Adrenal gland (tissue), 12 donors: ENCODE results near the gene UBE2G2. TPM values are rescaled to one million over a fixed set of nuclear protein-coding genes. Genes with fewer than 3 reads are reported as not detected.

Experiments used
- DNase-seq, 7 donors: peaks; one replicate each; pipeline ENCODE4 v3.0.0-alpha.2; 2019 to 2020
- H3K27ac ChIP-seq, 5 donors: fragments of 200-600 bp; sonication (generic) in 4 of 5; 1 replicate in 3 of 5; 2 replicates in 2 of 5; pipeline versions ENCODE4 v1.5.1 to v1.8.0; 2016 to 2020; ENCODE audit warnings: mild to moderate bottlenecking in 1 of 5
- H3K27me3 ChIP-seq: fragments of 200-600 bp; 2 replicates; pipeline ENCODE4 v1.8.0; 2021
- H3K36me3 ChIP-seq, 2 donors: fragments of 200-600 bp; replicated peaks in 1 of 2; 1 replicate in 1 of 2; 2 replicates in 1 of 2; pipeline versions ENCODE4 v1.5.1 to v1.8.0; 2018 to 2022
- H3K4me1 ChIP-seq, 2 donors: fragments of 200-600 bp; replicated peaks in 1 of 2; 1 replicate in 1 of 2; 2 replicates in 1 of 2; pipeline versions ENCODE4 v1.5.1 to v1.8.0; 2018 to 2021
- H3K4me3 ChIP-seq, 4 donors: fragments of 200-600 bp; sonication (generic) in 3 of 4; one replicate each; pipeline ENCODE4 v1.5.1; 2016 to 2018
- H3K9me3 ChIP-seq, 3 donors: fragments of 200-600 bp; sonication (generic) in 1 of 3; replicated peaks in 1 of 3; 1 replicate in 2 of 3; 2 replicates in 1 of 3; pipeline versions ENCODE4 v1.5.1 to v1.8.0; 2016 to 2021
- CTCF ChIP-seq, 6 experiments: fragments of 450-650 bp in 4 of 6; fragments of 200-600 bp in 2 of 6; sonication (generic) in 1 of 6; IDR thresholded peaks; 1 replicate in 5 of 6; 2 replicates in 1 of 6; pipeline versions ENCODE4 v1.5.1 to v1.8.0; 2016 to 2021; ENCODE audit warnings: antibody characterized with exemption in 6 of 6, mild to moderate bottlenecking in 2 of 6, moderate library complexity in 1 of 6
- POLR2A ChIP-seq, 2 donors: fragments of 450-650 bp; IDR thresholded peaks; one replicate each; pipeline ENCODE4 v1.6.1; 2017; ENCODE audit warnings: antibody characterized with exemption in 2 of 2, mild to moderate bottlenecking in 2 of 2, moderate library complexity in 1 of 2
- WGBS, 4 donors: extraction: QIAGEN DNeasy Blood & Tissue Kit in 2 of 4; methylation state at CpG; one replicate each; pipeline versions ENCODE4 v1.1.5 to v1.1.7; 2013 to 2017; 5-methylcytosine and 5-hydroxymethylcytosine counted together
- intact Hi-C, 2 donors: fragments of 100-400 bp; cut with DNase I; formaldehyde crosslinking; loops; one replicate each; pipeline versions ENCODE4 v1.14.1 to v1.15.0; 2022 to 2023
- polyA plus RNA-seq, 3 donors: library from polyadenylated mRNA; stranded (reverse); fragments of 200-250 nt in 2 of 3; fragments of 350-450 nt in 1 of 3; fragmentation: Illumina TruSeq in 1 of 3; extraction: RNeasy Lipid Tissue Mini Kit (QIAGEN cat#74804) in 1 of 3; gene quantifications; one replicate each; pipeline ENCODE4 v1.2.3, GENCODE V29; 2013 to 2014
- total RNA-seq, 9 donors: library from RNA; depleted of rRNA in 4 of 9; stranded (reverse); fragments of >200 nt in 4 of 9; fragments of 120-200 nt in 1 of 9; fragmentation: NEBNext Ultra II Directional in 1 of 9; extraction: Animal tissue kit (Norgen Biotek cat#: 25700) in 1 of 9; gene quantifications; one replicate each; pipeline versions ENCODE4 v1.1.0 to v1.2.4, GENCODE V29; 2013 to 2023
- donor health status: healthy with polysubstance abuse.
- donor health status: Bipolar disorder and iron deficiency.
- donor health status: DM: yes; HTN: yes; CAD: no.
- donor health status: DM: no; HTN: no; CAD: no.
- donor health status: DM: no; HTN: no; CAD: no.
- donor health status: DM: yes; HTN: yes; CAD: no.

The UBE2G2 gene
- total and polyA plus RNA-seq, 12 donors, result 44.8 to 99.9 (median 72.6) TPM

GRCh38 chr21:44751799-44752636 lies 49.6 kb downstream of the UBE2G2 start:
- no peak for DNase-seq
- WGBS, 4 donors, result 75 to 84% (median 82%) methylated on average over 32 to 34 of the region's 34 CpGs
- intact Hi-C loops, result loop anchor here in 1 of 2 donors (10.0 kb wide), 1 partner anchor 197 kb away; the partner anchor contains the start of genes KRTAP10-2 and KRTAP10-3
- no peaks in the 10 kb centered on the region for H3K4me1 ChIP-seq
- no peaks in the 10 kb centered on the region for H3K36me3 ChIP-seq
- no peak overlapping the region for H3K27ac ChIP-seq
- peaks cover 7% of the 10 kb centered on the region for H3K27me3 ChIP-seq
- no peaks in the 10 kb centered on the region for H3K9me3 ChIP-seq
- TF ChIP-seq CTCF (IDR thresholded peaks at IDR 0.05) (no peak), POLR2A (IDR thresholded peaks at IDR 0.05) (no peak)
- H3K4me3 ChIP-seq, result no peak overlapping the region

GRCh38 chr21:44751186-44751798 lies 50.3 kb downstream of the UBE2G2 start:
- TF ChIP-seq CTCF (IDR thresholded peaks at IDR 0.05), result no peak
- no peak for TF ChIP-seq POLR2A (IDR thresholded peaks at IDR 0.05)
- Histone ChIP-seq H3K27me3 (peaks cover 7% of the 10 kb centered on the region), H3K9me3 (no peaks in the 10 kb centered on the region), H3K4me1 (no peaks in the 10 kb centered on the region), H3K27ac (no peak overlapping the region), H3K4me3 (no peak overlapping the region), H3K36me3 (no peaks in the 10 kb centered on the region)
- WGBS, 4 donors, result 72 to 90% (median 86%) methylated on average over 11 to 24 of the region's 24 CpGs
- intact Hi-C loops, result loop anchor here in 1 of 2 donors (10.0 kb wide), 1 partner anchor 196 kb away; the partner anchor contains the start of genes KRTAP10-2 and KRTAP10-3
- peak in 1 of 7 donors; percentile 8 for DNase-seq

GRCh38 chr21:44750675-44751025 lies 51.0 kb downstream of the UBE2G2 start:
- TF ChIP-seq CTCF (IDR thresholded peaks at IDR 0.05) (no peak), POLR2A (IDR thresholded peaks at IDR 0.05) (no peak)
- intact Hi-C loops, result loop anchor here in 1 of 2 donors (10.0 kb wide), 1 partner anchor 196 kb away; the partner anchor contains the start of genes KRTAP10-2 and KRTAP10-3
- no peak overlapping the region for H3K27ac ChIP-seq

More at GRCh38 chr21:44750675-44751025, 51.0 kb downstream of the UBE2G2 start:
- no peaks in the 10 kb centered on the region for H3K36me3 ChIP-seq
- WGBS, 4 donors, result 55 to 70% (median 65%) methylated on average over 12 of the region's 12 CpGs
- H3K4me3 ChIP-seq, result no peak overlapping the region
- no peaks in the 10 kb centered on the region for H3K4me1 ChIP-seq
- no peaks in the 10 kb centered on the region for H3K9me3 ChIP-seq
- H3K27me3 ChIP-seq, result peaks cover 7% of the 10 kb centered on the region
- DNase-seq, result peak in 1 of 7 donors; percentile 13
